HL-60 (cell line): ENCODE results near the gene SLC10A3.

Experiments
- DNase-seq, 2 experiments: peaks; one replicate each; pipeline ENCODE4 v3.0.0-alpha.2; 2010 to 2020; ENCODE audit warnings: low read depth in 1 of 2, low spot score in 1 of 2
- H3K27ac ChIP-seq: fragments of 250-450 bp; sonication (Bioruptor Pico); replicated peaks from 2 replicates; pipeline ENCODE4 v1.5.1; 2020; ENCODE audit warnings: mild to moderate bottlenecking, moderate library complexity
- H3K27me3 ChIP-seq: fragments of 250-450 bp; sonication (Bioruptor Pico); 2 replicates; pipeline ENCODE4 v1.5.1; 2021; ENCODE audit warnings: mild to moderate bottlenecking, moderate library complexity; ENCODE audit not compliant: insufficient read depth, poor library complexity, severe bottlenecking
- H3K4me3 ChIP-seq: replicated peaks from 2 replicates; pipeline ENCODE4 v1.5.1; 2011; ENCODE audit warnings: mild to moderate bottlenecking, control low read depth, low read length; ENCODE audit not compliant: insufficient read depth
- GABPA ChIP-seq: IDR thresholded peaks from 2 replicates; pipeline ENCODE4 v1.6.1; 2012; ENCODE audit warnings: low read depth
- POLR2AphosphoS5 ChIP-seq: IDR thresholded peaks from 2 replicates; pipeline ENCODE4 v1.6.1; 2012; ENCODE audit warnings: low read depth
- SPI1 ChIP-seq: IDR thresholded peaks from 2 replicates; pipeline ENCODE4 v1.6.1; 2012; ENCODE audit warnings: low read depth, mild to moderate bottlenecking, borderline replicate concordance
- TF ChIP-seq, protein P1 (sequence below): IDR thresholded peaks from one replicate; pipeline ENCODE4 v1.5.1; 2011; ENCODE audit warnings: low read length, control low read depth, inconsistent platforms; ENCODE audit not compliant: insufficient read depth
- TF ChIP-seq, protein P2 (sequence below): IDR thresholded peaks from 2 replicates; pipeline ENCODE4 v1.6.1; 2012; ENCODE audit warnings: low read depth; ENCODE audit not compliant: insufficient replicate concordance

SLC10A3 gene

GRCh38 chrX:154508384-154508745, 17.9 kb upstream of the SLC10A3 start:
- no peak overlapping the region for H3K4me3 ChIP-seq
- TF ChIP-seq SPI1: no peak
- no peak for TF ChIP-seq GABPA
- TF ChIP-seq, protein P1, sequence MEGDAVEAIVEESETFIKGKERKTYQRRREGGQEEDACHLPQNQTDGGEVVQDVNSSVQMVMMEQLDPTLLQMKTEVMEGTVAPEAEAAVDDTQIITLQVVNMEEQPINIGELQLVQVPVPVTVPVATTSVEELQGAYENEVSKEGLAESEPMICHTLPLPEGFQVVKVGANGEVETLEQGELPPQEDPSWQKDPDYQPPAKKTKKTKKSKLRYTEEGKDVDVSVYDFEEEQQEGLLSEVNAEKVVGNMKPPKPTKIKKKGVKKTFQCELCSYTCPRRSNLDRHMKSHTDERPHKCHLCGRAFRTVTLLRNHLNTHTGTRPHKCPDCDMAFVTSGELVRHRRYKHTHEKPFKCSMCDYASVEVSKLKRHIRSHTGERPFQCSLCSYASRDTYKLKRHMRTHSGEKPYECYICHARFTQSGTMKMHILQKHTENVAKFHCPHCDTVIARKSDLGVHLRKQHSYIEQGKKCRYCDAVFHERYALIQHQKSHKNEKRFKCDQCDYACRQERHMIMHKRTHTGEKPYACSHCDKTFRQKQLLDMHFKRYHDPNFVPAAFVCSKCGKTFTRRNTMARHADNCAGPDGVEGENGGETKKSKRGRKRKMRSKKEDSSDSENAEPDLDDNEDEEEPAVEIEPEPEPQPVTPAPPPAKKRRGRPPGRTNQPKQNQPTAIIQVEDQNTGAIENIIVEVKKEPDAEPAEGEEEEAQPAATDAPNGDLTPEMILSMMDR: no peak
- TF ChIP-seq POLR2AphosphoS5: no peak
- TF ChIP-seq, protein P2, sequence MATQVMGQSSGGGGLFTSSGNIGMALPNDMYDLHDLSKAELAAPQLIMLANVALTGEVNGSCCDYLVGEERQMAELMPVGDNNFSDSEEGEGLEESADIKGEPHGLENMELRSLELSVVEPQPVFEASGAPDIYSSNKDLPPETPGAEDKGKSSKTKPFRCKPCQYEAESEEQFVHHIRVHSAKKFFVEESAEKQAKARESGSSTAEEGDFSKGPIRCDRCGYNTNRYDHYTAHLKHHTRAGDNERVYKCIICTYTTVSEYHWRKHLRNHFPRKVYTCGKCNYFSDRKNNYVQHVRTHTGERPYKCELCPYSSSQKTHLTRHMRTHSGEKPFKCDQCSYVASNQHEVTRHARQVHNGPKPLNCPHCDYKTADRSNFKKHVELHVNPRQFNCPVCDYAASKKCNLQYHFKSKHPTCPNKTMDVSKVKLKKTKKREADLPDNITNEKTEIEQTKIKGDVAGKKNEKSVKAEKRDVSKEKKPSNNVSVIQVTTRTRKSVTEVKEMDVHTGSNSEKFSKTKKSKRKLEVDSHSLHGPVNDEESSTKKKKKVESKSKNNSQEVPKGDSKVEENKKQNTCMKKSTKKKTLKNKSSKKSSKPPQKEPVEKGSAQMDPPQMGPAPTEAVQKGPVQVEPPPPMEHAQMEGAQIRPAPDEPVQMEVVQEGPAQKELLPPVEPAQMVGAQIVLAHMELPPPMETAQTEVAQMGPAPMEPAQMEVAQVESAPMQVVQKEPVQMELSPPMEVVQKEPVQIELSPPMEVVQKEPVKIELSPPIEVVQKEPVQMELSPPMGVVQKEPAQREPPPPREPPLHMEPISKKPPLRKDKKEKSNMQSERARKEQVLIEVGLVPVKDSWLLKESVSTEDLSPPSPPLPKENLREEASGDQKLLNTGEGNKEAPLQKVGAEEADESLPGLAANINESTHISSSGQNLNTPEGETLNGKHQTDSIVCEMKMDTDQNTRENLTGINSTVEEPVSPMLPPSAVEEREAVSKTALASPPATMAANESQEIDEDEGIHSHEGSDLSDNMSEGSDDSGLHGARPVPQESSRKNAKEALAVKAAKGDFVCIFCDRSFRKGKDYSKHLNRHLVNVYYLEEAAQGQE: no peak
- no peaks in the 10 kb centered on the region for H3K27me3 ChIP-seq
- no peak overlapping the region for H3K27ac ChIP-seq
- no peak for DNase-seq

DNA sequence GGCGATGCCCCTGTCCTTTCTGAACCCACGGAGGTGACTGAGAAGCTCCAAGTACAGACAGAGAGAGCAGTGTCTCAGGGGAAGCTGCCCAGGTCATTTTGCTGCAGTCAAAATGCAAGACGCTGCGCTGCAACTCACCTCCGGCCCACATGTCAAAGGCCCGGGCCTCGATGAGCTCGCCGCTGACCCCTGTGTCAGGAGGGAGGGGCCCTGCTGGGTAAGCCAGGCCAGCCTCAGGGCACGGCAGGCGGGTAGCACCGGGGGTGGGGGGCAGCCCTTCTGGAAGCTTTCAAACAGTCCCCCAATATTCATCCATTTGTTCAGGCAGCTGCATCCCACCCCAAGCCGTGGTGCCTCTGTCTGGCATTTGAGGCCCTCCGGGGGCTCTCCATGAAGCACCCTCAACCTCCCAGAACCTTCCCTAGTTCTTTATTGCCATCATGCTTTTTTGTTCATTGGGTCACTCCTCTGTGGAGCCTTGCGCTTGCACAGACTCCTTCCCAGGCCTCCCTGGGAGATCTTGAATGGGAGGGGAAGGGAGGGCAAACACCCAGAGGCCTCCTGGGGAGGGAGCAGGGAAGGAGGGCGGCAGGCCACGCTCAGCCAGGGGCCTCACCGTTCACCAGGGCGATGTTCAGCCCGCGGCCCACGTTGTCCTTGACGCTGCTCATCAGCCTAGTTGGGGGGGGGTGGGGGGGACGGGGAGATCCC, 17.4 kb upstream of the SLC10A3 start:
- TF ChIP-seq, protein P1: no peak
- TF ChIP-seq GABPA (no peak), SPI1 (no peak), POLR2AphosphoS5 (no peak)
- TF ChIP-seq, protein P2: no peak
- DNase-seq: no peak
- H3K4me3 ChIP-seq: no peak overlapping the region
- no peaks in the 10 kb centered on the region for H3K27me3 ChIP-seq
- no peak overlapping the region for H3K27ac ChIP-seq

DNA sequence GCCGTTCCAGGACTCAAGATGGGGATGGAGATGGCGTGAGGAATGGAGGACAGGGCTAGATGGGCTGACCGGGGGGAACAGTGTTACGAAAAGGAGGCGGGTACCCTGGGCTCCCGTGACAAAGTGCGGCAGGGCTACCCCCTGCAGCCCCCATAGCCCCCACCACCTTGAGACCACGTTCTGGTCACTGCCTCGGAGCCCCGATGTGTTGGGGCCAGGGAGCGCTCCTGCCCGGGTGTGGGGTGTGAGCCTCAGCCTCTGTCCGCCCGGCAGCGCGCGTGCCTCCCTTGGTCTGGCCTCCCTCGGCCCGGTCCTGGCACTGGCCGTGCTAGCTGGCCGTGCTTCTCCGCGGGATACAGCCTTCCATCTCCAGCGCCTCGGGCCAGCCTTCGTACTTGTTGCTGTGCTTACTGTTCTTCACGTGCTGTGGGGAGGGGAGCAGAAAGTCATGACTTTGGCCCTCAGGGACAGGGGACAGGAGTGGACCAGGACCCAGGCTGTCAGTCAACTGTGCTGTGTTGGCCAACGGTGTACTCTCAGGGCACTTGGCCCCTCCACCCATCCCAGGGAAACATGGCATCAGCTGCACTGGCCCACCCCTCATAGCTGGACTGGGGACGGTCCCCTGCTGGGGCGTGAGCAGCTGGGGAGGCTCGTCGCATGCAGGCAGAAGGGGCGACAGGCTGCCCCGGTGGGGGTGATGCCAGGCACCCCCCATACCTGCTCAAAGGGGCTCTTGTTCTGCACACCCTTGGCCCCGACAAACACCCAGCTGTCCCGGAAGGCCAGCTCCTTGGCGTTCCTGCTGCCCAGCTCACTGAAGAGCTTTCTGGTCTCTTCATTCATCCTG, 16.3 kb upstream of the SLC10A3 start:
- H3K27me3 ChIP-seq: no peaks in the 10 kb centered on the region
- H3K27ac ChIP-seq: no peak overlapping the region
- TF ChIP-seq SPI1 (no peak), GABPA (no peak), POLR2AphosphoS5 (no peak)
- TF ChIP-seq, protein P1: no peak
- TF ChIP-seq, protein P2: no peak
- DNase-seq: no peak
- no peak overlapping the region for H3K4me3 ChIP-seq
